MCF 10A (cell line): Measurements from ENCODE around the gene LZTFL1. TPM values are rescaled to one million over a fixed set of nuclear protein-coding genes. Genes with fewer than 3 reads are reported as not detected.

Experiments
- BruUV-seq: library from RNA; stranded (reverse); fragments of 400-500 nt; replicated peaks from 2 replicates; lab custom pipeline; 2021; lab: Mats Ljungman, UMichigan
- CTCF ChIA-PET: fragments of 300-600 bp; sonication (Branson Sonifier 250); formaldehyde crosslinking; extraction: SDS; loops from one replicate; lab custom pipeline; 2021; ENCODE audit warnings: antibody characterized with exemption, inconsistent platforms; lab: Yijun Ruan, JAX
- POLR2A ChIA-PET: fragments of 300-600, 350-650 bp; sonication (Branson Sonifier 250); formaldehyde crosslinking; extraction: SDS; loops from one replicate; lab custom pipeline; 2020; ENCODE audit warnings: antibody characterized with exemption, inconsistent platforms; lab: Yijun Ruan, JAX
- DNase-seq: peaks from one replicate; pipeline ENCODE4 v3.0.0-alpha.2; 2018; ENCODE audit not compliant: unreplicated experiment
- H3K27ac Mint-ChIP-seq: one replicate; pipeline ENCODE4 v1.8.0; 2022; ENCODE audit warnings: mild to moderate bottlenecking, low read depth, mixed read lengths; ENCODE audit not compliant: unreplicated experiment
- H3K27me3 Mint-ChIP-seq: one replicate; pipeline ENCODE4 v1.8.0; 2022; ENCODE audit warnings: mixed read lengths; ENCODE audit not compliant: insufficient read depth, unreplicated experiment
- H3K36me3 Mint-ChIP-seq: one replicate; pipeline ENCODE4 v1.8.0; 2022; ENCODE audit warnings: mild to moderate bottlenecking, moderate library complexity, mixed read lengths; ENCODE audit not compliant: insufficient read depth, unreplicated experiment
- H3K4me1 Mint-ChIP-seq: one replicate; pipeline ENCODE4 v1.8.0; 2022; ENCODE audit warnings: mixed read lengths; ENCODE audit not compliant: insufficient read depth, unreplicated experiment
- H3K4me3 Mint-ChIP-seq: one replicate; pipeline ENCODE4 v1.8.0; 2022; ENCODE audit warnings: mild to moderate bottlenecking, moderate library complexity, mixed read lengths; ENCODE audit not compliant: unreplicated experiment
- H3K9me3 Mint-ChIP-seq: one replicate; pipeline ENCODE4 v1.8.0; 2022; ENCODE audit warnings: mixed read lengths; ENCODE audit not compliant: unreplicated experiment
- CTCF ChIP-seq: fragments of 200-600 bp; IDR thresholded peaks from one replicate; pipeline ENCODE4 v1.8.0; 2022; ENCODE audit warnings: antibody characterized with exemption, mild to moderate bottlenecking; ENCODE audit not compliant: unreplicated experiment
- intact Hi-C: fragments of 100-400 bp; cut with micrococcal nuclease; formaldehyde crosslinking; loops from 2 replicates; pipeline ENCODE4 v1.14.1; 2022
- total RNA-seq: library from RNA; stranded (reverse); gene quantifications from 2 replicates; pipeline ENCODE4 v1.2.3, GENCODE V29; 2022

Gene LZTFL1
- total RNA-seq, 1 experiment from 2014 or later = 30.5 TPM

GRCh38 chr3:45887759-45888511 lies 46.0 kb upstream of the LZTFL1 start:
- intact Hi-C loops = no loop called here
- POLR2A ChIA-PET = interaction anchor here (1.1 to 1.2 kb wide), 2 partner anchors 46 to 71 kb away, joined by 3 to 4 read pairs; partner anchors contain the start of gene LZTFL1
- H3K9me3 Mint-ChIP-seq = no peaks in the 10 kb centered on the region
- no TSS peak for BruUV-seq
- no peaks in the 10 kb centered on the region for H3K36me3 Mint-ChIP-seq
- peaks cover 28% of the 10 kb centered on the region for H3K27me3 Mint-ChIP-seq
- no peaks in the 10 kb centered on the region for H3K4me1 Mint-ChIP-seq
- no peak for TF ChIP-seq CTCF
- CTCF ChIA-PET = no interaction called here
- H3K27ac Mint-ChIP-seq = no peak overlapping the region
- no peak for DNase-seq
- H3K4me3 Mint-ChIP-seq = no peak overlapping the region

GRCh38 chr3:45887285-45887684 lies 45.4 kb upstream of the LZTFL1 start:
- CTCF ChIA-PET = no interaction called here
- Mint-ChIP-seq H3K36me3 (no peaks in the 10 kb centered on the region), H3K9me3 (no peaks in the 10 kb centered on the region), H3K27ac (no peak overlapping the region), H3K27me3 (peaks cover 28% of the 10 kb centered on the region), H3K4me1 (no peaks in the 10 kb centered on the region), H3K4me3 (no peak overlapping the region)
- TF ChIP-seq CTCF = no peak
- intact Hi-C loops = no loop called here
- POLR2A ChIA-PET = interaction anchor here (1.1 to 1.2 kb wide), 2 partner anchors 46 to 71 kb away, joined by 3 to 4 read pairs; partner anchors contain the start of gene LZTFL1
- no peak for DNase-seq
- BruUV-seq = no TSS peak

- Mint-ChIP-seq H3K4me1 (peaks cover 4% of the 10 kb centered on the region), H3K27ac (no peak within 1 kb of the TSS), H3K27me3 (peaks cover 18% of the 10 kb centered on the region), H3K9me3 (no peaks in the 10 kb centered on the region), H3K36me3 (no peaks in the 10 kb centered on the region), H3K4me3 (no peak within 1 kb of the TSS)
- intact Hi-C loops = no loop called here
- ChIA-PET POLR2A (interaction anchor here (0.7 to 1.2 kb wide), 3 partner anchors 19 to 44 kb away, joined by 3 to 4 read pairs (median 3); partner anchors contain the start of gene LZTFL1), CTCF (no interaction called here)
- BruUV-seq = no TSS peak
- no peak for TF ChIP-seq CTCF
- DNase-seq = no peak
Measured at GRCh38 chr3:45885979-45886705, 44.2 kb upstream of the LZTFL1 start, which contains the start of gene CCR9. Gene CCR9 (plus strand): TSS chr3:45886543. CDS start chr3:45894934, 8,391 bp downstream.
